DOHH2 (cell line): ENCODE results near the gene RBMS3.

Experiments
- H3F3A ChIP-seq: fragments of 200-600 bp; sonication (generic), shearing (Covaris generic); 2 replicates; pipeline ENCODE4 v1.6.0; 2016; ENCODE audit warnings: antibody characterized with exemption, mild to moderate bottlenecking; ENCODE audit not compliant: control insufficient read depth, insufficient read depth
- H3K27ac ChIP-seq: fragments of 200-600 bp; sonication (generic); 2 replicates; pipeline ENCODE4 v1.5.1; 2014; ENCODE audit warnings: low read depth, mild to moderate bottlenecking, low read length, moderate library complexity
- H3K27me3 ChIP-seq: fragments of 200-600 bp; sonication (generic); 2 replicates; pipeline ENCODE4 v1.6.1; 2014; ENCODE audit warnings: mild to moderate bottlenecking, low read length, mixed read lengths; ENCODE audit not compliant: control insufficient read depth
- H3K36me3 ChIP-seq: fragments of 200-600 bp; sonication (generic); 2 replicates; pipeline ENCODE4 v1.6.1; 2014; ENCODE audit warnings: mild to moderate bottlenecking, low read length, moderate library complexity, mixed read lengths; ENCODE audit not compliant: control insufficient read depth
- H3K4me1 ChIP-seq: fragments of 200-600 bp; sonication (generic); 2 replicates; pipeline ENCODE4 v1.6.1; 2014; ENCODE audit warnings: mild to moderate bottlenecking, low read length, mixed read lengths; ENCODE audit not compliant: control insufficient read depth
- H3K4me2 ChIP-seq: fragments of 200-600 bp; sonication (generic); 2 replicates; pipeline ENCODE4 v1.6.0; 2014; ENCODE audit warnings: mild to moderate bottlenecking, low read length, moderate library complexity
- H3K4me3 ChIP-seq: fragments of 200-600 bp; sonication (generic); 2 replicates; pipeline ENCODE4 v1.5.1; 2014; ENCODE audit warnings: mild to moderate bottlenecking, low read length, mixed read lengths
- H3K79me2 ChIP-seq: fragments of 200-600 bp; sonication (generic); 2 replicates; pipeline ENCODE4 v1.6.1; 2014; ENCODE audit warnings: mild to moderate bottlenecking, low read length, mixed read lengths; ENCODE audit not compliant: control insufficient read depth
- H3K9me2 ChIP-seq: fragments of 200-600 bp; sonication (generic); replicated peaks from 2 replicates; pipeline ENCODE4 v1.6.1; 2014; ENCODE audit warnings: mild to moderate bottlenecking, low read length, mixed read lengths; ENCODE audit not compliant: control insufficient read depth
- H3K9me3 ChIP-seq: fragments of 200-600 bp; sonication (generic); 2 replicates; pipeline ENCODE4 v1.6.1; 2014; ENCODE audit warnings: antibody characterized with exemption, low read length, mixed read lengths; ENCODE audit not compliant: control insufficient read depth, insufficient read depth
- H4K20me1 ChIP-seq: fragments of 200-600 bp; sonication (generic); 2 replicates; pipeline ENCODE4 v1.6.0; 2014; ENCODE audit warnings: low read depth, mild to moderate bottlenecking, antibody characterized with exemption, low read length, moderate library complexity; ENCODE audit not compliant: control insufficient read depth, insufficient read depth
- CTCF ChIP-seq: fragments of 200-600 bp; sonication (generic); IDR thresholded peaks from one replicate; pipeline ENCODE4 v1.5.1; 2014; ENCODE audit warnings: antibody characterized with exemption, mild to moderate bottlenecking, low read depth, low read length; ENCODE audit not compliant: poor library complexity, severe bottlenecking
- EZH2phosphoT487 ChIP-seq: fragments of 200-600 bp; sonication (generic); IDR thresholded peaks from 2 replicates; pipeline ENCODE4 v1.6.1; 2017; ENCODE audit warnings: borderline replicate concordance, mild to moderate bottlenecking, antibody characterized with exemption, low read length, moderate library complexity, mixed read lengths

Gene RBMS3

GRCh38 chr3:29337565-29337964 is 56.7 kb downstream of the RBMS3 start:
- H4K20me1 ChIP-seq: no peaks in the 10 kb centered on the region
- H3K79me2 ChIP-seq: no peaks in the 10 kb centered on the region
- no peak overlapping the region for H3K27ac ChIP-seq
- no peak overlapping the region for H3K4me2 ChIP-seq
- H3F3A ChIP-seq: no peaks in the 10 kb centered on the region
- no peaks in the 10 kb centered on the region for H3K36me3 ChIP-seq
- H3K4me3 ChIP-seq: no peak overlapping the region
- TF ChIP-seq CTCF: no peak
- no peak for TF ChIP-seq EZH2phosphoT487
- H3K9me2 ChIP-seq: no peaks in the 10 kb centered on the region
- H3K9me3 ChIP-seq: no peaks in the 10 kb centered on the region
- H3K27me3 ChIP-seq: no peaks in the 10 kb centered on the region
- H3K4me1 ChIP-seq: peaks cover 37% of the 10 kb centered on the region

GRCh38 chr3:29338377-29338776 is 57.5 kb downstream of the RBMS3 start:
- Histone ChIP-seq H3K9me3 (no peaks in the 10 kb centered on the region), H3K36me3 (no peaks in the 10 kb centered on the region), H3K4me1 (peaks cover 37% of the 10 kb centered on the region)

GRCh38 chr3:29339016-29339833 is 58.4 kb downstream of the RBMS3 start:
- no peaks in the 10 kb centered on the region for H3K9me3 ChIP-seq
- no peaks in the 10 kb centered on the region for H3K27me3 ChIP-seq
- no peaks in the 10 kb centered on the region for H3K36me3 ChIP-seq
- TF ChIP-seq EZH2phosphoT487 (no peak), CTCF (no peak)
- H3K79me2 ChIP-seq: no peaks in the 10 kb centered on the region
- peaks cover 34% of the 10 kb centered on the region for H3K4me1 ChIP-seq
- H3K9me2 ChIP-seq: no peaks in the 10 kb centered on the region
- no peak overlapping the region for H3K27ac ChIP-seq
- no peak overlapping the region for H3K4me3 ChIP-seq
- no peaks in the 10 kb centered on the region for H3F3A ChIP-seq
- no peak overlapping the region for H3K4me2 ChIP-seq
- H4K20me1 ChIP-seq: no peaks in the 10 kb centered on the region

More at GRCh38 chr3:29338377-29338776, 57.5 kb downstream of the RBMS3 start:
- no peak overlapping the region for H3K27ac ChIP-seq
- H3K4me3 ChIP-seq: no peak overlapping the region
- TF ChIP-seq CTCF (no peak), EZH2phosphoT487 (no peak)
- no peaks in the 10 kb centered on the region for H3K9me2 ChIP-seq
- no peak overlapping the region for H3K4me2 ChIP-seq
- H3K27me3 ChIP-seq: no peaks in the 10 kb centered on the region
- no peaks in the 10 kb centered on the region for H3K79me2 ChIP-seq
- H3F3A ChIP-seq: no peaks in the 10 kb centered on the region
- no peaks in the 10 kb centered on the region for H4K20me1 ChIP-seq
